Measurements from ENCODE around the gene CRELD1.
"Not testable (repeated sequence)": the region's sequence is repeated elsewhere in the genome, so short reads cannot be mapped to it uniquely, and the experiment has no call there.

Gene CRELD1

DNA sequence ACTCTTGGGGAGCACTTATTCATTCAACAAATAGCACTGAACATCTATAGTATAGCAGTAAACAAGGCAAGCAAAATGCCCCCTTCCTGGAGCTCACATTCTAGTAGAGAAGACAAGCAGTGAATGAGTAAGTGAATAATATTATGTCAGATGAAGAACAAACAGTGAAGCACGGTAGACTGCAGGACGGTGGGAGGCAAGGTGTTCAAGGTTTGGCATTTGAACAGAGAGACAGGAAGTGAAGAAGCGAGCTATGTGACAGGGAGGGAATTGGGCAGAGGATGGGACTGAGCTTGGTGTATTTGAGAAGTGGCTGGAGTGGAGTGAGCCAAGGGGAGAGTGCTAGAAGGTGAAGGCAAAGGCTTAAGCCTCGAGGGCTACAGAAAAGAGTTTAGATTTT, 1.4 kb downstream of the CRELD1 start:
- no peak for DNase-seq (ENCODE audit: low spot score)

- no peak for DNase-seq (ENCODE audit: low spot score)
Measured at GRCh38 chr3:9935966-9936510, 2.4 kb downstream of the CRELD1 start.

GRCh38 chr3:9937486-9938238, 4.0 kb downstream of the CRELD1 start:
- no peak for DNase-seq (ENCODE audit: low spot score)

- DNase-seq (ENCODE audit: low spot score): no peak
Measured at GRCh38 chr3:9938966-9939365, 5.3 kb downstream of the CRELD1 start.

- DNase-seq (ENCODE audit: low spot score): not testable (repeated sequence)
Measured at GRCh38 chr3:9939906-9940305, 6.3 kb downstream of the CRELD1 start.

- no peak for DNase-seq (ENCODE audit: low spot score)
Measured at GRCh38 chr3:9940746-9941145, 7.1 kb downstream of the CRELD1 start.

DNA sequence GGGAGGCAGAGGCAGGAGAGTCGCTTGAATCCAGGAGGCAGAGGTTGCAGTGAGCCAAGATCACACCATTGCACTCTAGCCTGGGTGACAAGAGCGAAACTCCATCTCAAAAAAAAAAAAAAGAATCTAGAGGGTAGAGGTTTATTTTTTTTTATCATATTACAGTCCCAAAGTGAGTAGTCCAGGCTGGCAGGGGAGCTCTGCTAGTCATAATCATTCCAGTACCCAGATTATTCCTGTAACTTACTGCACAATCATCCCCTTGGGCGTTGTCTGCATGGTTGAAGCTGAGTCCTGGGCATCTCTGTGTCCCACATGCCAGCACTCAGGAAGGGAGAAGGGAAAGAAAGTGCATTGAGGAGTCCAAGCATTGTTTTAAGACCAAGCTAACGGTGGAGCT, 8.5 kb downstream of the CRELD1 start:
- DNase-seq (ENCODE audit: low spot score): no peak

DNA sequence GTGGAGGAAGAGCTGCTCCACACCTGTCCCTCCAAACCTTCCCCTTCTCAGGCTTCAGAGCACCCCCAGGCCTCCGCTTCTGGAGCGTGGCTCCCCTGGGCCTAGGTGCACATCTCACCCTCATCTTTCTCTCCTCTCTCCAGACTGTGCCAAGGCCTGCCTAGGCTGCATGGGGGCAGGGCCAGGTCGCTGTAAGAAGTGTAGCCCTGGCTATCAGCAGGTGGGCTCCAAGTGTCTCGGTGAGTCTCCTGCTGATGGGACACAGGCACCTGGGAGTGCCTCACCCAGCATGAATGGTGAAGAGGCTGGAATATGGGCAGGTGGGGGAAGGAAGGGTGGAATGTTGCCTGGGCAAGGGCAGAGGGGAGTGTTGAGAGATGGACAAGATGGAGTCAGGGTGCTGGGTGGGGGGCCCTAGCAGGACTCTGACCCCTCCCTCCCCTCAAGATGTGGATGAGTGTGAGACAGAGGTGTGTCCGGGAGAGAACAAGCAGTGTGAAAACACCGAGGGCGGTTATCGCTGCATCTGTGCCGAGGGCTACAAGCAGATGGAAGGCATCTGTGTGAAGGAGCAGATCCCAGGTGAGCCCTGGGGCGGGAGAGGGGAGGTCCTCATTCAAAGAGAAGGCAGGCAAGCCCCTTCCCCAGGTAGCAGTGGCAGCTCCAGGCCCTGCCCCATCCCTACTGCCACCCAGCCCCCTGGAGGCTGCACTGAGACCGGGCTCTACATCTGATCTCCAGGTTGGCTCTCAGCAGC, 9.5 kb downstream of the CRELD1 start:
- no peak for DNase-seq (ENCODE audit: low spot score)

DNA sequence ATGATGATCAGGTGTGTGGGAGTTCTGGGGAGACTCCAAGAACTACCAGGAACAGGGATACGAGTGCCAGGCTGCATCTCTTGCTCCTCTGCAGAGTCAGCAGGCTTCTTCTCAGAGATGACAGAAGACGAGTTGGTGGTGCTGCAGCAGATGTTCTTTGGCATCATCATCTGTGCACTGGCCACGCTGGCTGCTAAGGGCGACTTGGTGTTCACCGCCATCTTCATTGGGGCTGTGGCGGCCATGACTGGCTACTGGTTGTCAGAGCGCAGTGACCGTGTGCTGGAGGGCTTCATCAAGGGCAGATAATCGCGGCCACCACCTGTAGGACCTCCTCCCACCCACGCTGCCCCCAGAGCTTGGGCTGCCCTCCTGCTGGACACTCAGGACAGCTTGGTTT, 10.6 kb downstream of the CRELD1 start:
- no peak for DNase-seq (ENCODE audit: low spot score)

DNA sequence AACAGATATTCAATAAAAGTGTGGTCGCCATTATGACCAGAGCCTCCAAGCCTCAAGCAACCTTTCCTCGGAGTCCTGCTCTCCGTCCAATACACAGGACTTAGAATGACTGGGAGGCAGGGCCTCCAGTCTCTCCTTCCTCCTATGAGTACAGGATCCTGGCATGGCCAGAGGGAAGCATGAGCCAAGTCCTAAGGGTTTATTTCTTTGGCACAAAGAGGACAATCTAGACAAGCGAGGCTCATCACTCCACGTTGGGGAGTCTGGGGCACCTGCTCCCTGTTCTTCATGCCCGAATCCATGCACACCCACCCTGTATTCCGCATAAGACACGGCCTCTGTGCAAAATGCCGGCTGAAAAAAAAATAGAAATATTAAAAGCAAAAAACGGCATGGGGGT, 11.7 kb downstream of the CRELD1 start:
- no peak for DNase-seq (ENCODE audit: low spot score)

GRCh38 chr3:9946112-9947024, 12.7 kb downstream of the CRELD1 start:
- peak; percentile 95 for DNase-seq (ENCODE audit: low spot score)

- DNase-seq (ENCODE audit: low spot score): peak; percentile 90
Measured at GRCh38 chr3:9947025-9947995, 13.7 kb downstream of the CRELD1 start.

DNA sequence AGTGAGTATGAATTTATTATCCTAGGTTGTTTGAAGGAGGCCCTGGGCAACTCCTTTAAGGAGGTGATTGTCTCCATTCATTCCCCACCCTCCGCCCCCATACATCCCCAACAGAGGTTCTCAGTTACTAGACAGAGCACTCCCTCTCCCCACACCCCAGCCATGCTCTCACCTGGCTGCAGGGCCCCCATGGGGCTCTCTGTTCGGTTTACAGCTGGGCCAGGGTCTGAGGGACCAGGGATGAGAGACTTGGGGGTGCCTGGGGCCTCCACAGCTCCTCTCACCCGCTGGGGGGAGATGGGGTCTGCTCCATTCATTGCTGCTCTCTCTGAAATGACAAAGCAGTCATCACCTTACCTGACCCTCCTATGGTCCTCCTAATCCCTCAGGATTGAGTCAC, 15.0 kb downstream of the CRELD1 start:
- no peak for DNase-seq (ENCODE audit: low spot score)

GRCh38 chr3:9949115-9949514, 15.5 kb downstream of the CRELD1 start:
- no peak for DNase-seq (ENCODE audit: low spot score)

DNA sequence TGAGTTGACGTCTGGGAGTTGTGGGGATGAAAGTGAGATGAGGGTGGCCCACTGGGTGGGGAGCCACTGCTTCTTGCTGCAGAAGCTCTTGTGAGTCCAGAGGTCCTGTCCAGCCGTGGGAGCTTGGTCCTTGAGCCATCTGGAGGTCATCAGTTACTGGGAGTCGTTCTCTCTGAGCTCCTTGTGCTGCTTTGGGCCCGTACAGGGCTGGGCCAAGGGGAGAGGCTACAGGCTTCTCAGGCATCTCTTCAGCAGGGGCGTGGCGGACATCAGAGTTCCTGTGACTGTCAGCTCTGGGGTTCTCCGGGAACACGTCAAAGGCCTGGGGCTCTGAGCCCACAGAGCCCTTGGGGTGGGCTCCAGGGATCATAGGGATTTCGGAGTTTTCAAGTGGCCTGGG, 16.0 kb downstream of the CRELD1 start:
- no peak for DNase-seq (ENCODE audit: low spot score)

DNA sequence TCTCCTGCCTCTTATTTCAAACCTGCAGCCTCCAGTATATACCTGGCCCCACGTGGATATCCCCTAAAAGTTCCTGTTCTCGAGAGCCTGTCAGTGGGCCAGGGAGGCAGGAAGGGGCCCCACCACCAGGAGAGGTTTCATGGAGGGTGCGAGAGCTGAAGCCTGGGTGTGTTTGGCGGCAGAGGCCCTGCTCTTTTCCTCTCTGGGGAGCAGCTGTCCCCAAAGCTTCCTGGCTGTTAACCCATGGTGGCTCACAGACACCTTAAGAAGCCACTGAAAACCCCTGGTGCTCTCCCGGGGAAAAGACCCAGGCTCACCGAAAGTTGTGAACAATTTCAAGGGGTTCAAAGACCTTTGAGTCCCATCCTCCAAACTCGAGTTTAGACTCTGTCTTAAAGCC, 17.5 kb downstream of the CRELD1 start:
- DNase-seq (ENCODE audit: low spot score): no peak

- no peak for DNase-seq (ENCODE audit: low spot score)
Measured at GRCh38 chr3:9951598-9951961, 17.9 kb downstream of the CRELD1 start.

DNA sequence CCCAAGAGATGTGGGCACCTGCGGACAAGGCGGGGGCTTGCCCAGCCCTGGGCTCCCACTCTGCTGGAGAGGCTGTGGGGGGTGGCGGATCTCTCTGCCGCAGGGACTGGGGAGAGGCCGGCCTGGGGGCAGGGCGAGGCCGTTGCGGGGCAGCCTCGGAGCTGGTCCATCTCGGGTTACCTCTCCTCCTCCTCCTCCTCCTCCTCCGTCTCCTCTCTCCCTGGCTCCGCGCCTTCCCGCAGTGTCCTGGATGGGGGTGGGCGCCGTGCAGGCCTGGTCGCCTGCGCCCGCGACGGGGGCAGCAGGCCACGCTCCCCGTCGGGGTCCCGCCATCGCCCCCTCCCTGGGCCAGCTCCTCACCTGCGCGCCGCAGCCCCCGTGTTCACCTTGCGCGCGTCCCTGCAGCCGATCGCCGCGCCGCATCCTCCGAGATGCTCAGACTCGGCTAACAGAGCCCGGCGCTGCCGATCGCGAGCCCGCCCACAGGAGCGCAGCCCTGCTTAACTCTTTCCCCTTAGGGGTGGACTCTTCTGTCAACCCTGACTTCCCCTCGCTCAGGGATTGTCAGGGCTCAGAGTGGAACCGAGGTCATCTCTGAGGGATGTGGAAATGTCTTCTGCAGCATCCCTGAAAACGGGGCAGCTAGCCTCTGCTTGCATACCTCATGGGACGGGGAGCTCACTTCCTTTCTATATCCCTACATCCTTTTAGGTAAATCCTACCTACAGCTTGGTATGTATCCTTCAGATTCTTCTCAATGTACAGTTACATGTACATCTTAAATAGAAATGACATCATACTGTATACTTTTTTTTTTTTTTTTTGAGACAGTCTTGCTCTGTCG, 18.6 kb downstream of the CRELD1 start, which contains the start of gene PRRT3:
PRRT3 (minus strand) TSS at position 447 of the 844 bp plus-strand sequence. CDS start 2,293 bp downstream, outside the sequence.
- peak; percentile 78 for DNase-seq (ENCODE audit: low spot score)

GRCh38 chr3:9955067-9955502, 21.5 kb downstream of the CRELD1 start:
- no peak for DNase-seq (ENCODE audit: low spot score)
